ENCODE results near the gene MFN2.

- TF ChIP-seq ZNF561 (tag by site-specific recombination; IDR thresholded peaks at IDR 0.05; ENCODE audit: borderline replicate concordance) (no peak), ZNF670 (tag by site-specific recombination; IDR thresholded peaks at IDR 0.05; ENCODE audit: low read depth) (no peak), ZNF169 (tag by site-specific recombination; IDR thresholded peaks at IDR 0.05) (no peak)
Observed at GRCh38 chr1:12059226-12059625, 79.0 kb downstream of the MFN2 start.
